Peyer's patch (tissue), 4 donors: ENCODE data around the gene TRAPPC10.
"Not testable (repeated sequence)": the region's sequence is repeated elsewhere in the genome, so short reads cannot be mapped to it uniquely, and the experiment has no call there.

Experiments
- CTCF ChIP-seq, 6 experiments: fragments of 450-650 bp in 4 of 6; fragments of 200-600 bp in 2 of 6; sonication (generic) in 1 of 6; IDR thresholded peaks; one replicate each; pipeline ENCODE4 v1.5.1; 2017 to 2019; ENCODE audit warnings: antibody characterized with exemption in 6 of 6, mild to moderate bottlenecking in 3 of 6, moderate library complexity in 1 of 6
- POLR2A ChIP-seq, 2 donors: fragments of 450-650 bp; IDR thresholded peaks; one replicate each; pipeline ENCODE4 v1.5.1; 2017; ENCODE audit warnings: antibody characterized with exemption in 2 of 2, mild to moderate bottlenecking in 2 of 2, moderate library complexity in 2 of 2

- not testable (repeated sequence) for TF ChIP-seq CTCF, POLR2A (IDR thresholded peaks at IDR 0.05)
Observed at GRCh38 chr21:44153889-44154228, 141.8 kb downstream of the TRAPPC10 start.
